Renal cortex interstitium (tissue), 11 donors: Measurements from ENCODE around the gene KANSL3. TPM values are rescaled to one million over a fixed set of nuclear protein-coding genes. Genes with fewer than 3 reads are reported as not detected.
"Not testable (repeated sequence)": the region's sequence is repeated elsewhere in the genome, so short reads cannot be mapped to it uniquely, and the experiment has no call there.

Experiments
- DNase-seq, 11 donors: peaks; one replicate each; pipeline ENCODE4 v3.0.0-alpha.2; 2013; ENCODE audit warnings: low read depth in 9 of 11, low spot score in 4 of 11; ENCODE audit errors: extremely low read depth in 1 of 11
- polyA plus RNA-seq, 3 donors: library from polyadenylated mRNA; unstranded; fragments of 120-200 nt; gene quantifications; one replicate each; pipeline ENCODE4 v1.2.1, GENCODE V29; 2013; ENCODE audit not compliant: insufficient read length in 3 of 3

Gene KANSL3
- polyA plus RNA-seq, 3 donors, result 53.0 to 60.4 (median 53.9) TPM

DNA sequence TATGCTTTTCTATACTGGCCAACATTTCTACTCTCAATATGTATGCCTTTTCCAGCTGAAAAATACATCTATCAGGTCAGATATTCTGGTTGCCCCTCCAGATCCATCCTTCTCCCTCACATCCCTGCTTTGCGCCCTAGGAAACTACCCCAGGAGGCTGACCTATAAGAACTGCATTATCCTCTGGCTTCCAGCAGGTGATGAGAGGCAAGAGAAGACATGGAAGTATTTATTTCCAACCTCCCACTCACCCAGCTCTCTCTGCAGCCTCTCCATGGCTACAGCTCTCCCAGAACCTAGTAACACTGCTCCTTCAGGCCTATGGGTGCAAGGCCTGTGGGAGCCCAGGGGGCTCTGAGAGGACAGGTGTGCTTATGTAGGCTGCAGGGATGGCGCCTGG lies 58.7 kb downstream of the KANSL3 start:
- no peak for DNase-seq

DNA sequence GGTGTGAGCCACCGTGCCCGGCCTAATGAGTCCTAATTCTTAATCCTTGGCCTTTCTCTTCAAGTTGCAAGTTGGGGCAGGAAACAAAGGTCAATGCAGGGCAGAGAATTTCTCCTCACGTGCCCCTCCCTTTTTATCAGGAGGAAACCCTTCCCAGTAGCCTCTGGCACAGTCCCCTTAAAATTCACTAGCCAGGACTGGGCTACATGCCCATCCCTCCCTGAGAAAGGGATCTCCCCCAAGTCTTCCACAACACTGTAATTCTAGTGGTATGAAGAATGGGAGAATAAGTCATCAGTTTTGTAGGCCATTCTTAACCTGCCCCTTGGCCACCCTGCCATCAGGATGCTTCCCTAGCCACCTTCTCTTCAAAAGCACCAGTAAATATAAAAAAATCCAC lies 59.4 kb downstream of the KANSL3 start:
- no peak for DNase-seq

DNA sequence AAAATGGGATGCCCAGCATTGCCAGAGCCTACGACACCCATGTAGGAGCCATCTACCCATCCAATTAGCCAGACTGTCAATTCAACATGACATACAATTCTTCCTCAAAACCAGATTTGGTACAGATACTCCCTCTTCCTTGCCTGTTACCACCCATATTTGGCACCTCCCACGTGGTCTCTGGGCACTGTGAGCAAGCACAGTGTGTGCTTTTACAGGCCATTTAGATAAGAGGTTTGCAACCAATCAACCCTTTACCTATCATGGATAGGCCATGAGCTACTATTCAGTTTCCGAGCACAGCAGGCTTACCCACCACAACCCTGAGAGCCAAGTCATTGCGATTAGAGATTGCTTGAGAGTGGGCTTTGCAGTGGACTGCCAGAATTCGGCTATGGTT lies 60.6 kb downstream of the KANSL3 start:
- DNase-seq, result no peak

DNA sequence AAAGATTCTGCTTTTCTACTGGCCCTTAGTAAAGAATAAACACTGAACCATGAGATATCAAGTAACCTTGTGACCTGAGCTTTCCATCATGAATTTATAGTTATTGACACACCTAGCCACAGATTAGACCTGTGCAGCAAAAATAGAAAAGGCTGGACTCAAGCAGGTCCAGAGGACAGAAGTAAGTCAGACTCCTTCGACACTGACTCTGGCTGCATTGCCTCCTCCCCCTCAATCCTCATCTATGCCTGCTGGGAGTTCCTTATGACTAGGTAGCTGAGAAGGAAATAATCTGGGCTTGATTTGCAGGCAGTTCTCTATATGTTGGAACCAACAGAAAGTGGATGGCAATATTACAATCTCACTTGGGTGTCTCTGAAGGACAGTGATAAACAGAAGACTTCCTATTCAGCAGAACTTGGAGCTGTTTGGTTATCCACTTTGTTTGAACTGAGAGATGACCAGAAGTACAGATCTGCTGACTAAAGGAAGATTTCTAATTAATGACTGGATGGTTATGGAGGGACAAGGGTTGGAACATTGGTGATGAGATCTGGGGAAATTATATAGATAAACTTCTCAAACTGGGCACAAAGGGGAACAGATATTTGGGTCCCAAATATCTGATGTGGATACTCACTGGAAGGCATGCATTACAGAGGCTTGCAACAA lies 62.2 kb downstream of the KANSL3 start:
- DNase-seq, result no peak

DNA sequence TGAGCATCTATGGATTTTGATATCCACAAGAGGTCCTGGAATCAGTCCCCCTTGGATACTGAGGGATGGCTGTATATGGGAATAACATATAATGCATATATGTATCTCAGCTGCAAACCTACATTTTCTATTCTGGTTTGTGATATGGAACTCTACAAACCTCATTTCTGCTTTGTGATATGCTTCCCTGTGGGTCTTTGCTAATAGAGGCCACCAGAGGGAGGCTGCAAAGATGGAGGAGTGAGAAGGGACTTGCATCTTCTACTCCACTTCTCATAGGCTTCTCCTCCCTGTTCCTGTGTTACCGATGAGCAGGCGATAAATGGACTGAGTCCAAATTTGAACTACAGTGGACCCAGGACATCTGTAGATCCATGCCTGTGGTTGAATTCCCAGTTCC lies 63.7 kb downstream of the KANSL3 start:
- DNase-seq, result no peak

DNA sequence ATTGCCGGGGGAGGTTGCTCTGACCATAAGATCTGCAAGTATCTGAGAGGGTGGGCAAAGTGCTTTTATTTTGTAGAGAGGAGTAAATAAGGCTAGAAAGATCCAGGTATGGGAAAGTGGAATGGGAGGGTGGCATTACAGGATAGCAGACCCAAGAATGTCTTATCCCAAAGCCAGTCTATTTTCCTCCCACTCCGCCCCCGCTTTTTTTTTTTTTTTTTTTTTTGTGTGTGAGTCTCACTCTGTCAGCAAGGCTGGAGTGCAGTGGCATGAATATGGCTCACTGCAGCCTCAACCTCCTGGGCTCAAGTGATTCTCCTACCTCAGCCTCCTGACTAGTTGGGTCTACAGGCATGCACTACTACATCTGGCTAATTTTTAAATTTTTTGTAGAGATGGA lies 70.0 kb downstream of the KANSL3 start:
- no peak for DNase-seq

DNA sequence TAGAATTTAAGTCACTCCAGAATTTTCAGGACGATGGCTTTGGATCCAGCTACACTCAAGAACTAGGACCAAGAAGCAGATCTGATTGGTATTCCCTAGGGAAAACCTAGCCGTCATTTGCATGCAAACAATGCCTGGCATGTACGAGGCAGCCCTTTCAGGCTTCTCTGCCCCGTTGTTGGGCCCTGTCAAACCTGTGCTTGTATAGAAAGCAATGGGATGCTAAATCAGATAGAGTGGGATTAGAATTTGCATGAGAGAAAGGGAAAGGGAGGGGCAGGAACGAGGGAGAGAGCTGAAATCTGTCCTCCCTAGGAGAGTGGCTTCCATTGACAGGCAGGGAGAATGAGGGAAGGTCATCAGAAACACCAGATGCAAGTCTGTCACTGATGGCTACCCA lies 73.0 kb downstream of the KANSL3 start:
- no peak for DNase-seq

DNA sequence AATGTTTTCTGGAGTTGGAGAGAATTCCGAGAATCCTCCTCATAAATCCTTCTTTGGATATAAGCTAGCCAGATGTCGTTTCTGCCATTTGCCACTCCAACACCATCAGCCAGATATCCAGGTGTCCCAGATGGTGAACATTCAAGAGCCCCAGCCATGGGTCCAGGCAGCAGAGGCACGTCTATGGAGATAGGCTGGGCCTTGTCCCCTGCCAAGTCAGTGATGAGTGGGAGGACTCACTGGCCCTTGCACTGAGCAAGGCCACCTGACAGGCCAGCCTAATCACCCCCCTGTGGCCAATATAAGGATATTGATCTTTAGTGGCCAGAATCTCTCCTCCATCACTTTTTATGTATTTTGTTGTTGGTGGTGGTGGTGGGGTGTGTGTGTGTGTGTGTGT lies 73.5 kb downstream of the KANSL3 start:
- no peak for DNase-seq

DNA sequence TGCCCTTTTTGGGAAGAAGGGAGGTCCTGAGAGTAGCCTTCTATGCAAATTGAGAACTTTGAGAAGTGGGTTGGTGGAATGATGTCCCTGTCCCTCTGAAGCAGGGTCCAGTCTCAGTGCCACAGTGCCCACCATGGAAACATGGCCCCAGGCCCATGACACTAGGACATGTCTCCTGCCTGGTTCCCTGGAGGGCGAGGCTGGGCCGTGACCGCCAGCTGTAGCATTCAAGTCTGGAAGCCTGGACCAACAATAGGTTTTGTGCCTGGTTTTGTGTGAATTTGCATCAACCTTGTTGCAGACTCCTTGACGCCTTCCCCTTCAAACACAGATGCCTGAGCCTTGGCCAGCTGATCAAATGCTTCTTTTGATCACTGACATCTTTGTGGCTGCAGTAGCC lies 74.1 kb downstream of the KANSL3 start:
- no peak for DNase-seq

DNA sequence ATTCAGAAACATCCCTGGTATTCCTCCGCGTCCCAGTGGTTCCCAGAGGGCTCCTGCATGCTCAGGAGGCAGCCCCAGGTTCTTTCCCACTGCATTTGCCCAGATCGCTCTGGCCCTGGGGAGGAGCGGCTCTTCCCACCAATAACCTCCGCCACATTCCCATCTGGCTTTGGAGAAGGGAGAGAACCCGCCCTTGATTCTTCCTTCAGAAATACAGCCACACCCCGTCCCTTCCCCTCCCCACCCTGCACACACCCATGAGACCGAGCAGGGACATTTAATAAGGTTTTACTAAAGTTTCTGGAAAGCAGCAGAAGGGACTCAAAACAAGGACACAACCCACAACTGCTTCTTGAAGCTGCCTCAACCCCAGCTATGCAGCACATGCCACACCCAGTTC lies 79.6 kb downstream of the KANSL3 start:
- DNase-seq, result no peak

DNA sequence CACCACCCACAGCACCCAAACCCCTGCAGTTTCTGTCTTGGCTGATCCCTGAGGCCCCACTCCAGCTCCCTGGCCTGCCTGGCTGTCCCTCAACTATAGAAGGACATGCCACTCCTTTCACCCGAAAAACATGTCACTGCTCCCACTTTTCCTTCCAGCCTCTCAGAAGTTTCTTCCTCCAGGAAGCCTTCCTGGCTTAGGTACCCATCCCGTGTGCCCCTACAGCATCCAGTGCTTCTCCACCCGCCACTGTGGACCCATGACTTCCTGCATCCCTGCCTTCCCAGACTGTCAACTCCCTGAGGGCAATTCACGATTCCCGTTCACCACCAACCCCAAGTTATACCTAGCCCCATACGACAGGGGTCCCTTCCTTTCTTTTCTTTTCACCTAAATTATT lies 80.1 kb downstream of the KANSL3 start:
- DNase-seq, result no peak

DNA sequence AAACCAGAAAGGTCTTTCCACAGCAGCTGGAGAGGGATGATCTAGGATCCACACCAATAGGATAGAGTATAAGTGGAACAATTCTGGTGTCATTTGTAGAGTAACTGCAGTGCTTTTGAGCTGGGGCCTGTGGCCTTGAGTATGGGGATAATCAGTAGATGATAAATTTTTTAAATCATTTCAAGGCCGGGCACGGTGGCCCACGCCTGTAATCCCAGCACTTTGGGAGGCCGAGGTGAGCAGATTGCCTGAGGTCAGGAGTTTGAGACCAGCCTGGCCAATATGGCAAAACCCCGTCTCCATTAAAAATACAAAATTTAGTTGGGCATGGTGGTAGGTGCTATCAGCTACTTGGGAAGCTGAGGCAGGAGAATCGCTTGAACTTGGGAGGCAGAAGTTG lies 80.7 kb downstream of the KANSL3 start:
- DNase-seq, result not testable (repeated sequence)

DNA sequence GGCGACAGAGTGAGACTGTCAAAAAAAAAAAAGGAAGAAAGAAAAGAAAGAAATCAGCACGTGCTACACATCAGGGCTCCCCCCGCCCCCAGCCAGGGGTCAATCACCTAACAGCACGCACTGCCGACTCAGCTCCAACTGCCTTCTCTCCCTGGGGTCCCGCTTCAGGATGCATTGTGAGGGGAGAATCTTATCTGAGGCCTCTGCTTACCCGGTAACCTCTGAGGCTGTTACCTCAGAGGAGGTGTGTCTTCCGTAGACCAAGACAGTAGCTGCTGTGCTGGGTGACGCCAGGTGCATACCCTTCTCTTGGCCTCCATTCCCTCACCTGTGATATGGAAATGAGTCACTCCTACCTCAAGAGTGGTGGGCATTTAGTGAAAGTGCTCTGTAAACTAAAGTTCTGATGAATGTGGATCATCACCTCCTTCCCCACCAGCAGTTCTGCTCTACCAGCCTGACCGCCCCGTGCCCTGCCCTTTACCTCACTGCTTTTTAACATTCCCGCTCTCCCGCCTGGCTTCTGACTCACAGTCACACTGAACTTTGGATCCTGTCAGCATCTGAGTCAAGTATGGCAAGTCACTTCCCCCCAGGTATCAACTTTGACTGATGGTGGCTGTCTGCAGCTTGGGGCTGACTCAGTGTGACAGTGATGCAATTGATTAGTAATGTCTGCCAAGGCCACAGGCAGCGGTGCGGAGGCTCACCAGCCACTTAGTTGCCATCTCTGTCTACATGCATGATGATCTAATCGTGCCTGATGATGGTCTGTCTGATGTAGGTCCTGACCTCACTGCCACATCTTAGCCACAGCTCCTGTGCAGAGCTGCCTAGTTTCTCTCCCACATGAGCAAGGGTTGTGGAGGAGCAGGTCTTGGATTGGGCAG lies 81.4 kb downstream of the KANSL3 start:
- no peak for DNase-seq

DNA sequence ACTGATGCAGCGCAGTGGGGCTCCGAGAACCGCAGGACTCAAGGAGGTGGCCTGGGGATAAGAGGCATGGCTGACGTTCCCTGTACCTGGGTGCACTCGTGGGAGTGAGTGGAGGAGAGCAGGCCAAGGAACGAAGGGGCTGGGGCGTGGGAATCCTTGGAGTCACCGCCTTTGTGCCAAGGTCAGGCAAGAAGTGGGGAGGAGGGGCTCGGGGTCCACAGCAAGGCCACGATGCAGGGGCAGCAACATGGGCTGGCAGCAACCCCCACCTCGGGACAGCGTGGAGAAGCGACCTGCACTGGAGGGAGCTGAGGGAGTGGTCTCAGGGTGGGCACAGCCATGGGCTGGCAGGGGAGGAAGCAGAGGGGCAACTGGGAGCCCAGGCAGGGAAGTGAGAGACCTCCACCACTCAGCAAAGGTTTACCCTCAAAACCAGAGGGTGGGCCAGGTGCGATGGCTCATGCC lies 82.9 kb downstream of the KANSL3 start:
- no peak for DNase-seq

DNA sequence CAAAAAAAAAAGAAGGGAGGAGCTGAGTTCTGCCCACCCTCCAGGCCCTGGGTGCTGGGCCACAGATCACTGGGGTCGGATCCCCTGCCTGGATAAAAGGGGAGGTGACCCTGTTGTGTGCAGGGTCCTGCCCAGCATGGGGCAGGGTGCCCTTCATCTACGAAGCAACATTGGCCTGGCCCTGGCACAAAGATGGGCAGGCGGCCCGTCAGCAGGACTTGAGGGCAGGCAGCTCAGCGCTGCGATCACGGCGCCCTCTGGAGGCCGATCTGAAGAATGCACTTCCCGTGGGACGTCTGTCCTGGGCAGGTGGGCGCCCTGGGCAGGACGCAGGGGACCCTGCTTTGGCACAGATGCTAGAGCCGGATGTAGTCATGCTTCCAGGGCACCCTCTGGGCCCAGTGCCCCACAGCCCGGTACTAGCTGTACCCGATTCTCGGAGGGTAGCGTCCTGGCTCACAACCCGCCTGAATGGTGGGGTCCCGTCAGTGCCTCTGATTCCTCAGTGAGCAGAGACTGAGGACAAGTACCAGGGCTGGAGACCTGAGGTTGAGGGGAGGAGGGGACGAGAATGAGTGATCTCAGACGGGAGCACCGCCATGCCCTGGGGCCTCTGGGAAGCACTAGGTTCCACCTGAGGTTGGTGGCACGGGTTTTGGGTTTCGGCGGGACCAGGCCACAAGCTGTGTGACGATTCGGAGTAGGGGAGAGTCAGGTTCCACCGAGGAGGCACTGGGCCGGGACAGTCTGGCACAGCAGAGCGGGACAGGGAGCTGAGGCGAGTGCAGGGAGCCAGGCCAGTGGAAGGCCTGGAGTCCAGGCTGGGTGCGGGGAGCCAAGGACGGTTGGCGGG lies 83.6 kb downstream of the KANSL3 start:
- peak in 3 of 11 donors; percentile 45 to 53 (median 48) for DNase-seq

DNA sequence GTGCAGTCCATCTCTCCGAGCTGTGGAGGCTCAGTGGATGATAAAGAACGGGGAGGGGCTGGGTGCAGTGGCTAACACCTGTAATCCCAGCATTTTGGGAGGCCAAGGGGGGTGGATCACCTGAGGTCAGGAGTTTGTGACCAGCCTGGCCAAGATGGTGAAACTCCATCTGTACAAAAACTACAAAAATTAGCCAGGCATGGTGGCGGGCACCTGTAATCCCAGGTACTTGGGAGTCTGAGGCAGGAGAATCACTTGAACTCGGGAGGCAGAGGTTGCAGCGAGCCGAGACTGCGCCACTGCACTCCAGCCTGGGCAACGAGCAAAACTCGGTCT lies 84.2 kb downstream of the KANSL3 start:
- not testable (repeated sequence) for DNase-seq

DNA sequence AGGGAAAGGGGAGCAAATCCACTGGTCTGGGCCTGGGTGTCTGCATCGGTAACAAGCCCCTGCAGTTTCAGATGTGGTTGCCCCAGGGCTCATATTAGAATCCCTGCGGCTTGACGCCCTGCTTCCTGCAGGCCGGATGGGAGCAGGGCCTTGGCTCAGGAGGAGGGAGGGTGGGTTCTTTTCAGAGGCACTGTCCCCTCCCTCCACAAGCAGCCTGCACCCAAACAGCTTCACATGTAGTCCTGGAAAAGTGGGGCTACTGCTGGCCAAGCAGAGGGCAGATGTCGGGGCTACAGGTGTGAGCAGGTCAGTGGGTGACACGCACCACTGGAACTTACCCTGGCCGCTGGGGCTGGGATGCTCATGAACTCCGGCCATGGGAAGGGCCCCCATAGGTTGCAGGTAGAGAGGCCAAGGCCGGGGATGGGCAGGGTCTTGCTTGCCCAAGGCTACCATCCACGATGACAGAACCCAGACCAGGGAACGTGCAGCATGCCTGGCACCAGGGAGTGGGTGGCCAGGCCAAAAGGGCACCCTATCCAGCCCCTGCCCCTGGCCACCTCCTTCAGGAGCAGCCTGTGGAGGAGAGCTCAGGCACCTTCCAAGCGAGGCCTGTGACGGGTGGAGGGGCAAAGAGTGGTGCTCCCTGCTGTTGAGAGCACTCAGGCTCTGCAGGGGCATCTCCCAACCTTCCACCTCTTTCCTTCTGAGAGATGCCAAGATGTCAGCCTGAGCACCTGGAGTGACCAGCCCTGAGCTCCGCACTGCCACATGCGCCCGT lies 84.7 kb downstream of the KANSL3 start:
- no peak for DNase-seq

DNA sequence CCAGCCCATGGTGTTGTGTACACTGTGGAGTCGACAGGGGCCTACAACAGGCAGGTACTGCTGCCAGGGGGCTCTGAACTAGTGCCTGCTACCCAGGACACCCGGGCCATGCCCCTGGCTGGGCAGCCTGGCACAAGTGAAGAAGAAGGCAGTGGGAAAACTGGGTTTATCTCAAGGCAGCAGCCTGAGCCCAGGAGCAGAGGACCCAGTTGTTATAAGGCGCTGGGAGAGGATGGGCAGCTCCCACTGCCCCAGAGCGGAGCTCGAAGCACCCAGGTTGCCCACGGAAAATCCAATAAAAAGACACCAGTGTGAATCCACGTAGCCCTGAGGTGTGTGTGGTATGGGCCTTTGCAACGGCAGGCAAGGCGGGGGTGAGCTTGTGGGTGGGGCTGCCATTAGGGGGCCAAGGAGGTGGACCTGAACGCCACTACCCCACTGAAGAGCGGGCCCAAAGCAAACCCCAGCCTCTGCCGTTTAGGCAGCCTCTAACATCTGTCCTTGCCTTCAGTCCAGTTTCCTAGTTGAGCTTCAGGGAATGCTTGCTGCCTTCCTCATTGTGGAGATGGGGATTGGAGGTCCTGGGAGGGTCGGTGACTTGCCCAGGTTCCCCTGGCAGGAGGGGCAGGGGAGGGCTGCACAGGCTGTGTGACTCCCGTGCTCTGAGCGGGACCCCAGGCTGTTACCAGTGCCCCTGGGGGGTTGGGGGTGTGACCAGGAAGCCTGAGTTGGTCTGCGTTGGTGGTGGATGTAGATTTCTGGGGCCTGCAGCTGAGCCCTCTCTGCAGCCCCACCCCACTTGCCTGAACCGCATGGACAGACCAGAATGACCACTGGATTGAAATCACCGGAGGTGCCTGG lies 85.6 kb downstream of the KANSL3 start:
- no peak for DNase-seq
